GM23338 (cell line): ENCODE results near the gene GNRH2. TPM values are rescaled to one million over a fixed set of nuclear protein-coding genes. Genes with fewer than 3 reads are reported as not detected.

Experiments used
- ATAC-seq: fragments of 200-7000 bp; cut with Tn5 transposase; 3 replicates; pipeline ENCODE4 v1.9.1; 2020
- DNase-seq: peaks from one replicate; pipeline ENCODE4 v3.0.0-alpha.2; 2015; ENCODE audit warnings: low spot score
- H2AFZ ChIP-seq: fragments of 200-600 bp; sonication (generic); 2 replicates; pipeline ENCODE4 v1.8.0; 2016; ENCODE audit warnings: antibody characterized with exemption, mild to moderate bottlenecking, moderate library complexity
- H3F3A ChIP-seq: fragments of 200-600 bp; sonication (generic); replicated peaks from 2 replicates; pipeline ENCODE4 v1.8.0; 2017; ENCODE audit warnings: antibody characterized with exemption, mixed run types, low read depth
- H3K27ac ChIP-seq: fragments of 200-600 bp; sonication (generic); 2 replicates; pipeline ENCODE4 v1.6.1; 2016; ENCODE audit warnings: low read depth
- H3K27me3 ChIP-seq: fragments of 200-600 bp; sonication (generic); 2 replicates; pipeline ENCODE4 v1.8.0; 2016; ENCODE audit warnings: mild to moderate bottlenecking, mixed run types, moderate library complexity; ENCODE audit not compliant: insufficient read depth
- H3K36me3 ChIP-seq: fragments of 200-600 bp; sonication (generic); 2 replicates; pipeline ENCODE4 v1.8.0; 2016; ENCODE audit warnings: mild to moderate bottlenecking; ENCODE audit not compliant: insufficient read depth
- H3K4me1 ChIP-seq: fragments of 200-600 bp; sonication (generic); 2 replicates; pipeline ENCODE4 v1.8.0; 2016; ENCODE audit warnings: mild to moderate bottlenecking, moderate library complexity; ENCODE audit not compliant: insufficient read depth
- H3K4me2 ChIP-seq: fragments of 200-600 bp; sonication (generic); 2 replicates; pipeline ENCODE4 v1.7.1; 2017; ENCODE audit warnings: mixed run types
- H3K4me3 ChIP-seq: fragments of 200-600 bp; sonication (generic); 2 replicates; pipeline ENCODE4 v1.6.1; 2016; ENCODE audit warnings: mixed run types
- H3K79me2 ChIP-seq: fragments of 200-600 bp; sonication (generic); replicated peaks from 2 replicates; pipeline ENCODE4 v1.8.0; 2017; ENCODE audit warnings: mild to moderate bottlenecking; ENCODE audit not compliant: insufficient read depth
- H3K9me2 ChIP-seq: fragments of 200-600 bp; sonication (generic); 2 replicates; pipeline ENCODE4 v1.8.0; 2017; ENCODE audit not compliant: insufficient read depth
- H4K20me1 ChIP-seq: fragments of 200-600 bp; sonication (generic); replicated peaks from 2 replicates; pipeline ENCODE4 v1.8.0; 2017; ENCODE audit warnings: mild to moderate bottlenecking; ENCODE audit not compliant: insufficient read depth
- H3K27ac Mint-ChIP-seq: 2 replicates; pipeline ENCODE4 v1.8.0; 2020; ENCODE audit warnings: inconsistent platforms, mild to moderate bottlenecking, moderate library complexity, mixed read lengths
- H3K27me3 Mint-ChIP-seq: 3 replicates; pipeline ENCODE4 v1.8.0; 2022; ENCODE audit warnings: low read depth, mild to moderate bottlenecking, moderate library complexity, mixed read lengths, inconsistent platforms; ENCODE audit not compliant: insufficient read depth, poor library complexity
- H3K36me3 Mint-ChIP-seq: 3 replicates; pipeline ENCODE4 v1.8.0; 2021; ENCODE audit warnings: low read depth, mild to moderate bottlenecking, inconsistent platforms, moderate library complexity, mixed read lengths
- H3K4me1 Mint-ChIP-seq: 3 replicates; pipeline ENCODE4 v1.8.0; 2020; ENCODE audit warnings: mild to moderate bottlenecking, inconsistent platforms, mixed read lengths
- H3K4me3 Mint-ChIP-seq: 3 replicates; pipeline ENCODE4 v1.8.0; 2021; ENCODE audit warnings: moderate library complexity, mild to moderate bottlenecking, inconsistent platforms, mixed read lengths
- H3K9me3 Mint-ChIP-seq: 3 replicates; pipeline ENCODE4 v1.8.0; 2020; ENCODE audit warnings: moderate library complexity, mild to moderate bottlenecking, inconsistent platforms, mixed read lengths
- CREB1 ChIP-seq: fragments of 250-450 bp; sonication (Bioruptor Pico); IDR thresholded peaks from 2 replicates; pipeline ENCODE4 v1.5.0; 2020; ENCODE audit warnings: low read depth, mild to moderate bottlenecking, moderate library complexity
- ETS1 ChIP-seq: IDR thresholded peaks from 2 replicates; pipeline ENCODE4 v1.6.1; 2016; ENCODE audit warnings: antibody characterized with exemption
- EZH2 ChIP-seq: fragments of 200-600 bp; sonication (generic); IDR thresholded peaks from one replicate; pipeline ENCODE4 v1.8.0; 2017; ENCODE audit warnings: antibody characterized with exemption, mild to moderate bottlenecking, low read depth; ENCODE audit not compliant: unreplicated experiment
- EZH2phosphoT487 ChIP-seq: fragments of 200-600 bp; sonication (generic); IDR thresholded peaks from one replicate; pipeline ENCODE4 v1.8.1; 2018; ENCODE audit warnings: antibody characterized with exemption; ENCODE audit not compliant: unreplicated experiment
- NANOG ChIP-seq: IDR thresholded peaks from 2 replicates; pipeline ENCODE4 v1.6.1; 2016; ENCODE audit warnings: antibody characterized with exemption, borderline replicate concordance
- POLR2AphosphoS5 ChIP-seq: IDR thresholded peaks from 2 replicates; pipeline ENCODE4 v1.6.1; 2016; ENCODE audit warnings: antibody characterized with exemption, low read depth
- REST ChIP-seq: IDR thresholded peaks from one replicate; pipeline ENCODE4 v1.6.1; 2018; ENCODE audit warnings: antibody characterized with exemption; ENCODE audit not compliant: unreplicated experiment
- STAT1 ChIP-seq: IDR thresholded peaks from one replicate; pipeline ENCODE4 v1.6.1; 2016; ENCODE audit warnings: antibody characterized with exemption; ENCODE audit not compliant: unreplicated experiment
- ZNF114 ChIP-seq: fragments of 250-450 bp; sonication (Bioruptor Pico); IDR thresholded peaks from 2 replicates; pipeline ENCODE4 v1.5.0; 2020; ENCODE audit warnings: mild to moderate bottlenecking, moderate library complexity
- ZNF331 ChIP-seq: fragments of 250-450 bp; sonication (Bioruptor Pico); IDR thresholded peaks from 2 replicates; pipeline ENCODE4 v1.5.0; 2020; ENCODE audit warnings: low read depth, mild to moderate bottlenecking, moderate library complexity
- ZNF462 ChIP-seq: fragments of 250-450 bp; sonication (Bioruptor Pico); IDR thresholded peaks from 2 replicates; pipeline ENCODE4 v1.5.0; 2020; ENCODE audit warnings: mild to moderate bottlenecking, moderate library complexity
- polyA plus RNA-seq: library from polyadenylated mRNA; unstranded; fragments of >200 nt; fragmentation: Nextera tagmentation; extraction: Ambion mirVana; gene quantifications from 2 replicates; pipeline ENCODE4 v1.2.1, GENCODE V29; 2016
- total RNA-seq: library from RNA; depleted of rRNA; stranded (reverse); fragments of >200 nt; shearing (Covaris generic); gene quantifications from 2 replicates; pipeline ENCODE4 v1.2.3, GENCODE V29; 2014

GNRH2 gene
- total and polyA plus RNA-seq, 2 experiments from 2014 or later: not detected

- TF ChIP-seq REST: no peak
- no peak for TF ChIP-seq ZNF114
- TF ChIP-seq EZH2: no peak
- TF ChIP-seq CREB1 (CRISPR knock-in tag): no peak
Observed at GRCh38 chr20:3067139-3068014, 24.0 kb downstream of the GNRH2 start (continued).

- Histone ChIP-seq H3K9me2 (no peaks in the 10 kb centered on the region), H3F3A (0 out of 2 replicates have a peak, but pooled peaks cover 3% of the 10 kb centered on the region), H2AFZ (no peak overlapping the region), H3K36me3 (no peaks in the 10 kb centered on the region), H3K4me1 (peaks cover 7% of the 10 kb centered on the region; the same call in 1 of the 2 replicates), H3K4me3 (no peak overlapping the region), H3K27me3 (peaks cover 27% of the 10 kb centered on the region), H3K27ac (no peak overlapping the region), H4K20me1 (no peaks in the 10 kb centered on the region), H3K79me2 (no peaks in the 10 kb centered on the region), H3K4me2 (no peak overlapping the region)
- peaks cover 9% of the 10 kb centered on the region for H3K4me1 Mint-ChIP-seq
- H3K9me3 Mint-ChIP-seq: no peaks in the 10 kb centered on the region
- peaks cover 25% of the 10 kb centered on the region for H3K27me3 Mint-ChIP-seq
- DNase-seq (no peak), ATAC-seq (no peak)
- H3K4me3 Mint-ChIP-seq: no peak overlapping the region
- H3K36me3 Mint-ChIP-seq: no peaks in the 10 kb centered on the region
- no peak overlapping the region for H3K27ac Mint-ChIP-seq
- TF ChIP-seq EZH2 (no peak), EZH2phosphoT487 (no peak), ZNF114 (no peak), ETS1 (no peak), STAT1 (no peak), ZNF331 (CRISPR knock-in tag) (no peak), POLR2AphosphoS5 (no peak), ZNF462 (no peak), CREB1 (CRISPR knock-in tag) (no peak), NANOG (no peak)
Observed at GRCh38 chr20:3068075-3068474, 24.7 kb downstream of the GNRH2 start.
